SHP77 treated with DMSO at 0.1 percent for 48 hours (cell line): ENCODE data around the gene ARSG.

ENCODE experiments used
- DNase-seq: peaks from one replicate; lab custom pipeline; 2025; lab: John Stamatoyannopoulos, UW

The ARSG gene

DNA sequence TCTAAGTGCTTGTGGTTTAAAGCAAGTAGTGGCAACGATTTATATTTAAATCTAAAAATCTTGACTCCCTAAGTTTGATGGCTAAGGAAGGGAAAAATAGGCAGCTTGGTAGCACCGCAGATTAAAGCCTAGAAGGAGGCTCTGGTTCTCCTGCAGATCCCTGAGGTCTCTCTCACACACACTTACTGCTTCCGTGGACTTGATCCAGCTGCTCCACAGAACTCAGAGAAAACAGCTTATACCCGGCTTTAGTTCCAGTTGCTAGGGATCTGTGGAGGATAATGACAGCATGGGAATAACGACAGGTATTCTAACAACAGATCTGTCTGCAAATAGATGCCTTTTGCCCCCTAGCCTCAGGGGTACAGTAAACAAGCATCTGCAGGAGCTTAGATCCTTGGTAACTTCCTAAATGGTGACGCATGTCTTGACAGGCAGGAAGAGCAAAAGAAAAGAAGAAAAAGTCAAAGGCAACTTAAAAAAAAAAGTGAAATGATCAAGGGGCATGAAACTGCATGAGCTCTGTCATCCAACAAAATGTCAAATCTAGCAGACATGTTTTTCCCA is 161.5 kb downstream of the ARSG start:
- no peak for DNase-seq

DNA sequence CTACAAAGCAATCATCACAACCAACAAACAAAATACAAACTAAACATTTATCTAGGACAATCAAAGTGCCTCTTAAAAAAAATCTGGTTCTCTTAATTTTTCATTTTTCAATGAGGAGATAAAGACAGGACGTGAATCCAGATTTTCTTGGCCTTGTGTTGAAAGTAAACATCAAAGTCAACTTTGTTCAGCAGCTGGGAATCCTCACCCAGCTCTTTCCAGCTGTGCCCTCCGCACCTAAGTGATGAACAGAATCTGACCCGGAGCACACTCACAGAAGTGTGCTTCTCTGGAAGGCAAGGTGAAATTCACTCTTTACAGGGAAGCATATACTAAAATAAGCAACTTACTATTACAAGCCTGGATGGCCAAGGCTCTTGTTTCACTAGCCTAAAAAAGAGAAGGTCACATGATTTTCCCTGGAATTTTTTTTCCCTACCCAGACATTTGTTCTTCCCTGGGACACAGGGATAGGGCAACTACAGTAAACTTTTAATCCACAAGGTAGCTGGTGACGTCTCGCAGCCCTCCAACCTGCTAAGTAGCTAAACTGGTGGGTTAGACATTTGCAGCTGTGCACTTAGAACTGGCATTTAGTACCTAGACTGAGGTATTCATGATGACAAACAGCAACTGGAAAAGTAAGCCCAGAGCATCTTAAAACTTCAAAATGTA is 162.8 kb downstream of the ARSG start:
- no peak for DNase-seq

DNA sequence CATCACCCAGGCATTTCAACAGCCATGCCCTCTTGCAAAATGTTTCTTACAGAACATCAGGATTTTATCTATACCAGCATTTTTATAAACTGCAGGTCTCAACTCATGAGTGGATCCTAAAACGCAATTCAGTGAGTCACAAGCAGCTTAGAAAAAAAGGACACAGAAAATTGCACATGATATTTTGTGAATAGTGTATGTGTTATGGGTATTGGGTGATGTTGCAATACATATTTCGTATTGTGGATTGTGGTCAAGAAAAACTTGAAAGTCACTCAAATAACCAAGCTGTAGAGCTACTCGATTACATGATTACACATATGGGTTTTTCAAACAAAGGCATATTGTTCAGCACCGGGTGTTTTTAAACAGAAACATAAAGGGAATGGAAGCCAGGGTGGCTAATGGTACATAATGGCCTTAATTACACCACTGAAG is 164.6 kb downstream of the ARSG start:
- DNase-seq: no peak

DNA sequence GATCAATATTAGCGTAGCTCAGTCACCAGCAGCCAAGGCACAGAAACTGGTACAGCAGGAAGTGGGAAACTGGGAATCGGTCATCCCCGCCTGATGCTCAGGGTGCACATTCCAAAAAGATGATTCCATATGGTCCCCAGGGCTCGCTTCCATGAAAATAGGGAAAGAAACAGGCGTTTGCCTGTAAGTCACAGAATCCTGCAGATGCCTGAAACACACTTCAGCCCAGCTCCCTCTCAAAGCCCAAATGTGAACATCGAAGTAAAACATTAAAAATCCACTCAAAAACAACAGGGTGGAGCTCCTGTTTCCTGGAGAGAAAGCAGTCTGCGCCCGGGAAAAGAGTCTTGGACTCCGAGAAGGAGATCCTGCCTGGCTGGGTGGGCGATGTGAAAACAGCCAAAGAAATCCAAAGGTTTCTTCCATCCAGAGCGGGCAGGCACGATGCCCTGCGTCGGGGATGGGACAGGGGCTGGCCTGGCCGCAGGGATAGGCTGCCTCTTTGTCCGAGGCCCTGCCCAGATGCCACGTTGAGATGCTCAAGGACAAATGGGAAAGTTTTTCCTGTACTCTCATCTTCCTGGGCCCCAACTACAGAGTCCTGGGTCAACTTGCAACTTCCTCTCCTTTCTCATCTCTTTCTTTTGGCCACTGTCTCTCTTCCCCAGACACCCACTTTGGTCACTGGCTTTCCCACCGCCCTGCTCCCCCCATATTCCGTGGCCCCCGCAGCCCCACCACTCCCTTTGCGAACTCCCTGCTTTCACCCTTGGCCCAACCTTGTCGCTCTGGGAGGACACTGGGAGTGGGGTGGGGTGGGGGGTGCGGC is 165.3 kb downstream of the ARSG start:
- DNase-seq: peak; percentile 12

DNA sequence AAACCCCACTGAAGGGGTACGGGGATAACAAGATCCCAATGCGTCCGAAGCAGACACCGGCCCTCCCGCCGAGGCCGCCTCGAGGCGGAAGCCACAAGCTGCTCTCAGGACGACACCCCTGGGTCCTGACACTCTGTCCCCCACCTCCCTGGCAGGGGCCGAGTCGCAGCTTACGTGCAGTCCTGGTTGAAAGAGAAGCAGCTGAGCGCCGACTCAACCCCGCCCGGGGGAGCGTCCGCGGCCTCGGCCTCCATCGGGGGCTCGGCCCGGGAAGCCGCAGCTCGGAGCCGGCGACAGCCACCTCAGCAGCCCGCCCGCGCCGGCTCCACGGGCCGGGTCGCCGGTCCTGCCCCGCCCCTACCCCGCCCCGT is 165.9 kb downstream of the ARSG start, which contains the start of gene WIPI1:
WIPI1 (minus strand) TSS at position 329 of the 371 bp plus-strand sequence; CDS start at position 254, 75 bp downstream.
- no peak for DNase-seq

DNA sequence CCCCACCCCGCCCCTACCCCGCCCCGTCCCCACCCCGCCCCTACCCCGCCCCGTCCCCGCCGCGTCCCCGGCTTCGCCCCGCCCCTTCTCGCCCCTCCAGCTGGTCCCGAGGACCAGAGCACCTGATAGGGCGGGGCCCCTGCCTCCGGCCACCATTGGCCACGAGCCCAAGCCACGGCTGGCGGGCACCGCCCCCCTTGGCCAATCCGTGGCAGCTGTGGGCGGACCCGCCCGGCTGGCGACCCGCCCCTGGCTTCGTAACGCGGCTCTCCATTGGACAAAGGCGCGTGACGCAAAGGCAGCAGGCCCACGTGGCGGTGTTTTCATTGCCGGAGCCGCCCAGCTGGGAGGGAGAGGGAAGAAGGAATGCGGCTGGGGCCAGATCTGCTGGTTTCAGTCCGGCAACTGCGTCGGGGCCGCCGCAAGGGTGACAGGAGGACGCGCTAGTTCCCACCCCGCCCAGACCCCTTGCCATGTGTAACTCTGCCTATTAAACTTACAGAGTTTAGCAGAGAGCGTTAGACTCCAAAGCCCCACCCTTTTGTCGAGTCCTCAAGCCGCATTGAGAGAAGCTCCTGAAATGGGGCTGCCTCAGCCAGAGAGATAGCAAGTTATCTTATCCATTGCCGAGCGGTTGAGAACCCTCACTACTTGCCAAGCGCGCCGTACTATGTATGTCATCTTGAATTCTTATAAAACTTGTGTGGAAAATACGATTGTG is 166.4 kb downstream of the ARSG start:
- DNase-seq: peak; percentile 87

DNA sequence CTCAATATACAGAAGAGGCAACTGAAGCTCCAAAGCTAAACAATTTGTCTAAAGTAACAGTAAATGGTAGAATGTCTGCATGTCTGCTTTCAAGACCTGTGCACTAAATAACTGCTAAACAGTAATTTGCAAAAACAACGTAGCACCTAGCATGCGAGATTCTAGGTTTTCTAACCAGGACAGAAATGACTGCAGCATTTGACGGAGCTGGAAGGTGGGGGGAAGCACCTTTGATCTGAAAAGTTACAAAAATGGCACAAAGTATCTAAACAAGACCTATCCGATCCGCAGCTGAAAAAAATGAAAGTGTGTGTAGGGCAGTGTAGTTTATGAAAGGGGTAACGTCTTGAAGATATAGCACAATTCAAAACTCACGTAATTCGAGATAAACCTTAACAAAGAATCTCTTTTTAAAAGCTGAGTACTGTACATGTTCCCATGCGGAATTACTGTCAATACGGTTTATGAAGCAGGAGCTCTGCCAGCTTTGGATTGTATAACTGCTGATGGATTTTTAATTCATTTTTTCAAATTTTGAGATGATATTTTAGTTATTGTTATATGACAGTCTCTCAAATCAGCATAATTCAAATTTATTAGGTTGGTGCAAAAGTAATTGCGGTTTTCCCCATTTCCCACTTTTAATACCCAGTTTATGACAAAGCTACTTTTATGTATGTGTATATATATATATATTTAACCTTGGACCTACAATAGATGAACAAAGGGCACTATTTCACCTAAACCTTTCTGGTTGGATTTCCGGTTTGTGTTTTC is 167.2 kb downstream of the ARSG start:
- DNase-seq: no peak

DNA sequence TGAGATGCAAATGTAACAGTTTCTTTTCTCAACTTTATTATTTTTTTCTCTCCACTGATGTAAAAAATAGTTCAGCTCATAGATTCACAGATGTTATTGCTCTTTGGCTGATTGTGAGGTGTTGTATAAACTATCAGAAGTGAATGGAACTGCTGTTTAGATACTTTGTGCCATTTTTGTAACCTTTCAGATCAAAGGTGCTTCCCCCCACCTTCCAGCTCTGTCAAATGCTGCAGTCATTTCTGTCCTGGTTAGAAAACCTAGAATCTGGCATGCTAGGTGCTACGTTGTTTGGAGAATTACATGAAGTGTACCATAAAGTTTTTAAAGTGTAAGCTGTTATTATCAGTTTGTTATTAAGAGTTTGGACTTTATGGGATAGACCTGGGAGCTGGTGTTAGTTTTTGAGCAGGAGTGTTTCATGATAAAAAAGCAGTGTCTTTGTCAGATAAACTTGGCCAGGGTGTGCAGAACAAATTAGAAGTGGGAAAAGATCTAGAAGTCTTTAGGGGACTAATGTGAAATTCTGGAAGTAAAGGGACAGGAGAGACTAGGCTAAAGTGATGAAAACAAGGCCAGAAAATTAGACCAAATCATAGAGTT is 167.8 kb downstream of the ARSG start:
- no peak for DNase-seq

DNA sequence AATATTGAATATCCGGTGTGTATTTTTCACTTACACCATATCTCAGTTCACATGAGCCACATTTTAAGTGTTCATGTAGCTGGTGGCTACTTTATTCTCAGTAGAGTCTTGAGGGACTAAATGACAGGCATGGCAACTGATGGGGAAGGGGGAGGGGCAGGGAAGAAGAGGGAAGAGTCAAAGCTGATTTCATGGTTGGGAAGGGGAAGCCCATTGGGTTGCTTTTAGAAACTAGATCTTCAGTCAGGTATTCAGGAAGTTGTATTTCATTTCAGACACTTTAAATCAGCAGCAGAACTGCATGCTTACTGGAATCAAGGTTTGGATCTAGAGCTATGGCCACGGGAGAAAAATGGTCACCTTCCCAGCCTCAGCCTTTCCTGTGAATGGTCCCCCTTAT is 168.9 kb downstream of the ARSG start:
- no peak for DNase-seq

DNA sequence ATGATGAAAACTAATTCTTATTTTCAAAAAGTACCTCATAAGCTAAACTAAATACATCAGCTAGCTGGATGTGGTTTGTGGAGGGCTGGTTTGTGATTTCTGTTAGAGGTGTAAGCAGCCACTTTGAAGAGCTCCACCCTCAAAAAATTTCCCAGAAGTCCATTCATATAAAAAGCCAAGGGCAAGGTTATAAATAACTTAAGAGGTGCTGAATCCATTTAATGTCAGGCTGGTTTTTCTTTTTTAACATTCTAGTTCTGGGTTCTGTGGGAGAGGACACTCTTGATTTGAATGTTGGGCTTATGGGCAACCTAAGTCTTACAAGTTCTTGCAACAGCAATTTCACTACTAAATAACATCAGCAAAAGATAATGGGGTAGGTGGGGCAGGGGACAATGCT is 169.4 kb downstream of the ARSG start:
- no peak for DNase-seq

DNA sequence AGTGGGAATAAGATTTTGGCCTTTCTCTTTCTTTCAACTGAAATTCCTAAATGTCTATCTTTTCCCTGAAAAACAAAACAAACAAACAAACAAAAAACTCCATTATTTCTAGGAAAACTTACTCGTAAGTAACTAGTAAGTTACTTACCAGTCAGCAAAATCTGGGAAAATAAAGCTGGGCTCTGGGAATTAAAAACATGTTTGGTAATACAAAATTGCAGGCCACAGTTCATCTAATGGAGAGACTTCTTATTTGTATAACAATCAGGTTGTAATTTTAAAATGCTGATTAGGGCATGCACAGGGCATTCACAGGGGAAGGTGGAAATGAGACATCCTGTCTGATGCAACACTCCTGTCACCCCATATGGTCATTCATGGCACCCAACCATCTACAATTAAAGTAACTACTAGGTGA is 169.8 kb downstream of the ARSG start:
- no peak for DNase-seq

DNA sequence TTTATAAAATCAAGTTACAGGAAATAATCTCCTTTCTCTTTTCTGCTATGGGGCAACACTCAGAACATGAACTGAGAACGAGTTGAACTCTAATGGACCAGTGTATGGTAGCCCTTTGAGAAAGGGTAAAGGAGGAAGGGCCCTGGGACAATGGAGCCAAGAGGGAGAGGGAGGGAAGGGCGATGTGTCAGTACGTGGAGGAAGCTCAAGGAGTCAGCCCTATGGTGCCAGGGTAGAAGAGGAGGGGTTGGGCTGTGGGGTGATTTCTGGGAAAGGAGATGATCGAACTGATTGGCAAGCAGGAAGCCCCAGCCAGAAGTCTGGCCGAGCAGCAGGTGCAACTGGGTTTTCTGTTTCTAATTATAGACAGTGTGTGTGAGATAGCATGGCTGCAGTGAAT is 170.3 kb downstream of the ARSG start:
- peak; percentile 50 for DNase-seq

DNA sequence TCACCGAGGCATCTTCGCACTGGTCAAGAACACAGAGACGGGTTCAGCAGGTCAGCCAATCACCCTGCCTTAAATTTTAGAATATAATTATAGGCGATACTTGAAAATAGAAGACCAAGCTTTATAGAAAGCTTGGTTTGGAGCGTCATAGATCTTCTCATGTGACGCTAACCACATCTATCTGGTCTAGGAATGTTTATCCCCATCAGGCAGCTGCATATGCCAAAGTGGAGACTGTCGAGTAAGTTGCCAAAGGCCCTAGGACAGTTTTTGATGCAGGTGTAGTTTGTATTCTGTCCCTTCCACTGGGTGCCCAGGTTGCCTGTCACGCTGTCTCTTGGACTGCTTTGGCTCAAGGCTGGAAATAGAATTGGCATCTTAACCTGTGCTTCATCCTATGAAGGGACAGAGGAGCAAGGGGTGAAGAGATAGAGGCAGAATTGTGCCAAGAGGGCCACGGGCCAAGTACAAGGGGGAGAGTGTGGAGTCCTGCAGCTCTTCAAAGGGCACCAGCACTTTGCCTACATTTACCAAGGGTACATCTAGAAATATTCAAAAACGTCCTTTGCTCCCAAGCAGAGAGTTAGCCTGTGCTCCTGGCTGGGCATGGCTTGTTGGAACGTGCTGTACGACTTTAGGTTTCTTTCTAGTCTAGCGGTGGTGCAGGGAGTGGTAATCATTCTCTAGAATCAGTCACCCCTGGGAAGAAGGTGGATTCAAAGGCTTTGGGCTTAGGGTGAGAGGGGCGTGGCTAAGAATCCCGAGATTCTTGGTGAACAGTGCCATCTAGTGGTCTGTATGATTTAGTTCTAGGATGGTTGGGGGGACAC is 171.3 kb downstream of the ARSG start:
- DNase-seq: peak; percentile 50

DNA sequence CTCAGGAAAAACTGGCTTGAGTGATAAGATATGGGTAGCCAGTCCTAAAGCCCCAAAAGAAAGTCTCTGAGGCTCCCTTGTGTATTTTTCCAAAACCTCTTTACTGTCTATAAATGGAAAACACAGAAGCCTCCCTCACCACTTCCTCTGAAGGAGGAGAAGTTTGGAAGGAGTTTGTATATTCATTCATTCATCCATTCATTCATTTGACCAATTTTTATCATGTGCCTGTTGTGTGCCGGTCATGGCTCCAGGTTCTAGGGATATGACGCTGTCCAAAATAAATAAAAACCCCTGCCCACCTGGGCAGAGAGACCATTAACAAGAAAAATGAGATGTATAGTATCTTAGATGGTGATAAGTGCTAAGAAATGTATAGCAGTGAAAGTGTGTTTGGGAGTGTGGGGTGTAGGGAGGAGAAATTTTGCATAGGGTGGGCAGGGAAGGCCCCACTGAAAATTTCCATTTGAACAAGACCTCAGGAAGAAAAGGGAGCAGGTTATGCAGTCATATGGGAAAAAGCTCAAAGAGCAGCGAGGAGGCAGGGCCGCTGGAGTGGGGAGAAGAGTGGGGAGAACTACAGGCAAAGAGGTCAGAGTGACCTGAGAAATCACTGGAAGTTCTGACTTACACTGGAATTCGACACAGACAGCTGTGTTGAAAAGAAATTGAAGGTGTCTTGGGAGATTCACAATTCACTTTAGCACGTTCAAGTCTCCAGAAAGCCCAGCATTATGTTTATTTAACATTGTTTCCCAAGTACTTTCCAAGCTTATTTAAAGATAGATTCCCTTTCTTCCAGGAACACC is 172.1 kb downstream of the ARSG start:
- no peak for DNase-seq

DNA sequence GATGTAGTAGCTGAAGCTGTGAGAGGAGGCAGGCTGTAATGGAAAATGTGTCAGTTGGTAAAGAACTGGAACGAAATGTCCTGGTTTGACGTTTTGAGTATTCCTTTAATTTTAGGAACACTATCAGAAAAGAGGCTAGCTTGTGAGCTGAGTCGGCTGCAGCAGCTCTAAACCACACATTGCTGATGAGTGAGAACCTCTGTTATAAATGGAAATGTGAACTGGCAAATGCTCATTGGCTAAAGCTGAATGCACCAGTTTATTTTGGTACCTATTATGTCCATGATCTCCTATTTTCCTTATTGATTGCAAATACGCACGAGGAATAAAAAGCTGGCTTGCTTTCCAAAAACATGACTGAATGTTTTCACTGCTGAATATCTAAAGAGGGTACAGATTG is 177.0 kb downstream of the ARSG start:
- DNase-seq: no peak

DNA sequence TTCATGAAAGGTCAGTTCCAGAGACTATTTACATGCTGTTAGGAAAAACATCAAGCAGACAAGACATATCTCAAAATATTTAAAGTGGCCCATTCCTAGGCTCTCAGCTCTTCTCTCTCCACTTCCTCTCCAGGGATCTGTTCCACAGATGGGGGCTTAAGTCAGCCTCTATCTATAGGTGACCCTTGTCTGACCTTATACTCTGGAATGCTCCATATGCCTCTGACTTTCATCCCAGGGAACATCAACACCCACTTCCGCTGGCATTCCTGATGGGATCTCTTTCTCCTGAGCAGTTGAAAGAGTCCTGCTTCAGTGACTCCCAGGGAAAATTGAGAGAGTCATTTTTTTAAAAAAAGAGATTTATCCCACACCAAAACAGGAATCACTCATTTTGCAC is 177.5 kb downstream of the ARSG start:
- no peak for DNase-seq
